Immature natural killer cell (primary cell): ENCODE measurements around the gene PHF2. TPM values are rescaled to one million over a fixed set of nuclear protein-coding genes. Genes with fewer than 3 reads are reported as not detected.

Source experiments
- DNase-seq, 3 donors: peaks; one replicate each; pipeline ENCODE4 v3.0.0; 2022; ENCODE audit warnings: mixed read lengths in 1 of 3
- H3K27ac Mint-ChIP-seq, 6 donors: one replicate each; pipeline ENCODE4 v1.8.0; 2020; ENCODE audit warnings: mixed read lengths in 6 of 6, mild to moderate bottlenecking in 5 of 6, inconsistent platforms in 4 of 6, moderate library complexity in 3 of 6
- H3K27me3 Mint-ChIP-seq, 3 donors: one replicate each; pipeline ENCODE4 v1.8.0; 2020 to 2021; ENCODE audit warnings: low read depth in 3 of 3, mild to moderate bottlenecking in 3 of 3, mixed read lengths in 3 of 3, moderate library complexity in 3 of 3, inconsistent platforms in 1 of 3
- H3K36me3 Mint-ChIP-seq, 3 donors: one replicate each; pipeline ENCODE4 v1.8.0; 2020; ENCODE audit warnings: mixed read lengths in 3 of 3, inconsistent platforms in 2 of 3, mild to moderate bottlenecking in 2 of 3
- H3K4me1 Mint-ChIP-seq, 2 donors: one replicate each; pipeline ENCODE4 v1.8.0; 2020; ENCODE audit warnings: inconsistent platforms in 2 of 2, mild to moderate bottlenecking in 2 of 2, mixed read lengths in 2 of 2, moderate library complexity in 1 of 2
- H3K4me3 Mint-ChIP-seq, 5 donors: one replicate each; pipeline ENCODE4 v1.8.0; 2020; ENCODE audit warnings: mild to moderate bottlenecking in 5 of 5, mixed read lengths in 5 of 5, inconsistent platforms in 3 of 5, moderate library complexity in 3 of 5
- H3K9me3 Mint-ChIP-seq, 6 donors: one replicate each; pipeline ENCODE4 v1.8.0; 2020; ENCODE audit warnings: mild to moderate bottlenecking in 6 of 6, mixed read lengths in 6 of 6, inconsistent platforms in 4 of 6, moderate library complexity in 3 of 6
- polyA plus RNA-seq, 3 donors: library from polyadenylated mRNA; unstranded; fragments of 300-500 nt; fragmentation: Illumina TruSeq; gene quantifications; one replicate each; pipeline ENCODE4 v1.2.3, GENCODE V29; 2021

Gene PHF2
- polyA plus RNA-seq, 3 donors from 2014 or later = 0.58 to 2.1 (median 0.80) TPM

GRCh38 chr9:93595461-93595860, 19.1 kb downstream of the PHF2 start:
- Mint-ChIP-seq H3K27me3 (no peaks in the 10 kb centered on the region), H3K4me3 (no peak overlapping the region), H3K36me3 (no peaks in the 10 kb centered on the region), H3K4me1 (peaks cover 37 to 38% of the 10 kb centered on the region in 2 donors), H3K9me3 (no peaks in the 10 kb centered on the region), H3K27ac (no peak overlapping the region)
- no peak for DNase-seq

DNA sequence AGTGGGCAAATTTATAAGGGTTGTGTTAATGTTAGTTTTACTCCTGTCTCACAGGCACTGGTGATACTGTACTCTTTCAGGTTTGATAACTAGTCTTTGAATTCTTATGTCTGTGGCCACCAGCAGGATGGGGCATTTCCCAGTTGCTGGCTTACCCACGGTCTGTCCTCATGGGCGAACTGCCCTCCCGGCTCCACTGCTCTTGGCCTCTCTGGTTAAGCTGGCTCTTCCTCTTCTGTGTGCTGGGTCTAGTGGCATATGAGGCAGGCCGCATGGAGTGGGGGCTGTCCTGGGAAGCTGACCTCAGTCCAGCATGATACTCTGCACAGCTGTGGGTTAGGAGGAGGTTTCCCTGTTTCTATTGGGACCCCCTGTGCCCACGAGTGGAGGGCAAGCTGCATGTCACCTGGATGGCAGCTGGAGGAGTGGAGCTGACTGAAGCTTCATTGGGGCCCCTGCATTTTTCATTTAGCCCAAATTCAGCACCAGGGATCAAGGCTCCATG, 19.5 kb downstream of the PHF2 start:
- H3K36me3 Mint-ChIP-seq = no peaks in the 10 kb centered on the region
- no peak overlapping the region for H3K4me3 Mint-ChIP-seq
- H3K4me1 Mint-ChIP-seq = peaks cover 38 to 41% of the 10 kb centered on the region in 2 donors
- H3K27ac Mint-ChIP-seq = peak overlapping the region in 1 of 6 donors; percentile 18
- DNase-seq = no peak
- no peaks in the 10 kb centered on the region for H3K27me3 Mint-ChIP-seq
- no peaks in the 10 kb centered on the region for H3K9me3 Mint-ChIP-seq

- Mint-ChIP-seq H3K9me3 (no peaks in the 10 kb centered on the region), H3K36me3 (no peaks in the 10 kb centered on the region), H3K27ac (no peak overlapping the region), H3K27me3 (no peaks in the 10 kb centered on the region), H3K4me3 (no peak overlapping the region), H3K4me1 (peaks cover 39 to 46% of the 10 kb centered on the region in 2 donors)
- DNase-seq = no peak
Measured at GRCh38 chr9:93596399-93596798, 20.0 kb downstream of the PHF2 start.

GRCh38 chr9:93597142-93597706, 20.8 kb downstream of the PHF2 start:
- no peak for DNase-seq
- Mint-ChIP-seq H3K27me3 (no peaks in the 10 kb centered on the region), H3K36me3 (no peaks in the 10 kb centered on the region), H3K9me3 (no peaks in the 10 kb centered on the region), H3K4me1 (peaks cover 46 to 48% of the 10 kb centered on the region in 2 donors), H3K4me3 (no peak overlapping the region), H3K27ac (peak overlapping the region in 2 of 6 donors; percentile 40 to 59)

DNA sequence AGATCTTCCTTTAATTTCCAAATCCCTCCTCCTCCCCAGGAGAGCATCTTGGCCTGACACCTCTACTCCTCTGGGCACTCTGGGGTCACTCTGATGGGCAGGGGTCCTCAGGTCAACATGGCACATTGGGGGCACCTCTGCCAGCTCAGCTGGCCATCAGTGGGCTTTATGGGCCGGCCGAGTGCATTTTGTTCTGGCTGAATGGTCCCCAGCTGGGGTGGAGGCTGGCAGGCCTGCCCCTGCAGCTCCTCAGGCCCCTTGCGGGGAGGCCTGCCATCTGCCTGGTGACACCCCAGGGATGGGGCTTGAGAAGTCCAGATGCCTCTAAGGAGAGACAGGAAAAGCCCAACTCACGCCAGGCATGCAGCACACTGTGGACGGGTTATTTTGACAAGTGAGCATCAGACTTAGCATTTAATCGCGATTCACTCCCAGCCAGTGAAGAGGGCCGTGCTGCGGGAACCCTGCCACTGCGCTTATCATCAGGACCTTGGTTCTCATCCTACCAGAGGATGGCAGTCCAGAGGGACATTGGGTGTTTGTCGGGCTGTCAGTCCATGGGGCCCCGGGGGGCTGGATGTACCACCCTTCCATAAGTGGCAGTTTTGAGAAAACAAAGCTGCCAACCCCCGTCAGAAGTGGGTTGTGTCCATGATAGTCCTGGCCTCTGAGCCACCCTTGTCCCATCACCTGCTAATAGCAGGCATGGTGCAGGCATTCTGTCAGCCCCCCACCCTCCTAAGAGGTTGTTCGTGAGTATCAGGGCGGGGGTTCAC, 21.7 kb downstream of the PHF2 start:
- Mint-ChIP-seq H3K4me1 (peaks cover 46 to 47% of the 10 kb centered on the region in 2 donors), H3K4me3 (peak overlapping the region in 1 of 5 donors; percentile 65), H3K27ac (peak overlapping the region in 1 of 6 donors; percentile 82), H3K36me3 (no peaks in the 10 kb centered on the region), H3K27me3 (no peaks in the 10 kb centered on the region), H3K9me3 (no peaks in the 10 kb centered on the region)
- DNase-seq = no peak

- no peaks in the 10 kb centered on the region for H3K27me3 Mint-ChIP-seq
- H3K36me3 Mint-ChIP-seq = no peaks in the 10 kb centered on the region
- peak overlapping the region; percentile 7 to 73 (median 62) for H3K4me3 Mint-ChIP-seq
- H3K9me3 Mint-ChIP-seq = no peaks in the 10 kb centered on the region
- peak overlapping the region in 4 of 6 donors; percentile 68 to 82 (median 74) for H3K27ac Mint-ChIP-seq
- H3K4me1 Mint-ChIP-seq = peaks cover 46 to 47% of the 10 kb centered on the region in 2 donors
- DNase-seq = no peak
Measured at GRCh38 chr9:93598647-93599241, 22.4 kb downstream of the PHF2 start.

DNA sequence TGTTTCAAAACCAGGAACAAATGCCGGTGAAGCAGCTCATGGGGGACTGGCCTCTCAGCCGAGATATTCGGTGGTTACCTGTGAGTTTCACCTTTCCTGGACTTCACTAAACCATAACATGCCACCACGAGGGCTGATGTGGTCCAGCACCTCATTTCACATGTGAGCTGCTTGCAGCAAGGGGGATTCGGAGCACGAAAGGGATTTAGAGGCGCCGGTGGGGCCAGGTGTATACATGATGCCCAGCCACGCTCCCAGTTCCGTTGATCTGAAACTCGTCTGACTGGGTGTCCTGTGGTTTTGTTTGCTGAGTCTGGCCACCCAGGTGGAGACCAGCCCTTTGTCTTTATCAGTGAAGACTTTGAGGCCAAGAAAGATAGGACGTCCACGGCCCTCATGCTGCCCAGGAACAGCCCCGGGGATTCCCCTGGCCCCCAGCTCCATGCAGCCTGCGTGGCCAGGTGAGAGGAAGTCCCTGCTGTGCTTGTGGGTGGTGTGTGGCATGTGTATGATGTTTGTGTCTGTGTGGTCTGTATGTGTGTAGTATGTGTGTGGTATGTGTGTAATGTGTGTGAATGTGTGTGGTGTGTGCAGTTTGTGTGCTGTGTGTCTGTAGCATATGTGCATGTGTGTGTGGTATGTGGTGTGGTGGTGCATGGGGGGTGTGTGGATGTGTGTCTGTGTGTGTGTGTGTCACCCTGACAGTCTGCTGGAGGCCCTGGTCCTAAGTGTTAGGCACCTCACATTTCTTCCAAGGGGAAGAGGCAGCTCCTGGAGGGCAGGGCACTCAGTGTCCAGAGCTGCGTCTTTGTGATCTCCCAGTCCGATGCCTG, 23.4 kb downstream of the PHF2 start:
- H3K27me3 Mint-ChIP-seq = no peaks in the 10 kb centered on the region
- H3K9me3 Mint-ChIP-seq = no peaks in the 10 kb centered on the region
- H3K36me3 Mint-ChIP-seq = no peaks in the 10 kb centered on the region

GRCh38 chr9:93600504-93600903, 24.1 kb downstream of the PHF2 start:
- H3K27ac Mint-ChIP-seq = peak overlapping the region in 3 of 6 donors; percentile 4 to 46 (median 29)
- no peaks in the 10 kb centered on the region for H3K27me3 Mint-ChIP-seq
- no peaks in the 10 kb centered on the region for H3K9me3 Mint-ChIP-seq
- H3K4me1 Mint-ChIP-seq = peaks cover 50 to 51% of the 10 kb centered on the region in 2 donors
- no peak for DNase-seq
- H3K36me3 Mint-ChIP-seq = no peaks in the 10 kb centered on the region
- peak overlapping the region in 2 of 5 donors; percentile 1 to 23 for H3K4me3 Mint-ChIP-seq

More for the DNA sequence above, 23.4 kb downstream of the PHF2 start:
- Mint-ChIP-seq H3K4me1 (peaks cover 46 to 51% of the 10 kb centered on the region in 2 donors), H3K27ac (peak overlapping the region in 5 of 6 donors; percentile 0 to 82 (median 4)), H3K4me3 (peak overlapping the region; percentile 4 to 73 (median 8))
- DNase-seq = no peak

- Mint-ChIP-seq H3K4me1 (peaks cover 48% of the 10 kb centered on the region in 2 donors), H3K4me3 (peak overlapping the region in 2 of 5 donors; percentile 23 to 28), H3K27me3 (no peaks in the 10 kb centered on the region), H3K9me3 (no peaks in the 10 kb centered on the region), H3K27ac (peak overlapping the region in 5 of 6 donors; percentile 12 to 41 (median 24)), H3K36me3 (no peaks in the 10 kb centered on the region)
- DNase-seq = no peak
Measured at GRCh38 chr9:93601063-93601462, 24.7 kb downstream of the PHF2 start.

DNA sequence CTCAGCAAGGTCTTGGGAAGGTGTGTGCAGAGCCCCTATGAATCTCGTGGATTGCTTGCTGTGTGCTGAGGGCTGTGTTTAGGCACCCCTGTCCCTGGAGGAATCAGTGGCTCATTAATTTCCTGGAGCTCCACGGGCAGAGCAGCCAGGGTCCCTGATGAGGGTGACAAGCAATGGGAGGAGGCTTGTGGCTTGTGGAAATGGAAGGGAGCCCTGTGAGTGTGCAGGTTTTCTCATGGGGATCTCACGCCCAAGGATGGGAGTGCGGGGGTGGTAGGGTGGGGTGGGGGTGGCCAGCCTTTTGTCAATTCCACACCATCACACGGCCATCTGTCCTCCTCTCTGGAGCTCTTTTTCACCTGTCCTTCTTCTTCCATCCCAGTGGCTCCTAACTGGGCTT, 25.3 kb downstream of the PHF2 start:
- peaks cover 0 to 6% (median 0%) of the 10 kb centered on the region in 3 donors for H3K36me3 Mint-ChIP-seq
- no peaks in the 10 kb centered on the region for H3K9me3 Mint-ChIP-seq
- peak overlapping the region in 2 of 6 donors; percentile 24 to 31 for H3K27ac Mint-ChIP-seq
- DNase-seq = no peak
- H3K27me3 Mint-ChIP-seq = no peaks in the 10 kb centered on the region
- no peak overlapping the region for H3K4me3 Mint-ChIP-seq
- H3K4me1 Mint-ChIP-seq = peaks cover 50 to 51% of the 10 kb centered on the region in 2 donors

GRCh38 chr9:93603011-93603410, 26.6 kb downstream of the PHF2 start:
- Mint-ChIP-seq H3K4me1 (peaks cover 45 to 62% of the 10 kb centered on the region in 2 donors), H3K27ac (no peak overlapping the region), H3K9me3 (peaks cover 0 to 2% (median 0%) of the 10 kb centered on the region in 6 donors), H3K4me3 (no peak overlapping the region), H3K27me3 (no peaks in the 10 kb centered on the region), H3K36me3 (peaks cover 0 to 10% (median 4%) of the 10 kb centered on the region in 3 donors)
- DNase-seq = no peak

DNA sequence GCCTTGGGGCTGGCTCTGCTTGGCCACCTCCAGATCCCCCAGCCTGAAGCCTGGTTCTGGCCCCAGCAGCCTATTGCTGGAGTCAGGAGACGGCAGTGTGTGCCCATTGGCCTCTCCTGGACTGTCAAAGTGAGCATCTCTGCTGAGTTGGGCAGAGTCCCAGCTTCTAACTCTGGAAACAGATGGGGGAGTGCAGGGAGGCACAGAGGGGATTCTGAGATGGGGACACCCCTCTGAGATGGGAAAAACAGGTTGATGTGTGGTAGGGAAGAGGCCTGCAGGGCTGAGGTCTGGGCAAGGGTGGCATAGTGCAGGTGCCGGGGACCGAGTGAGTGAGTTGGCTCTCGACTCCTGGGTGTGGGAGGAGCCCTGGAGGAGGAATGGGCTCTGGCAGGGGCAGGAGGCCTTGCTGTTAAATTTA, 27.5 kb downstream of the PHF2 start:
- no peak for DNase-seq
- H3K27me3 Mint-ChIP-seq = no peaks in the 10 kb centered on the region
- no peak overlapping the region for H3K27ac Mint-ChIP-seq
- peaks cover 0 to 5% (median 2%) of the 10 kb centered on the region in 6 donors for H3K9me3 Mint-ChIP-seq
- no peak overlapping the region for H3K4me3 Mint-ChIP-seq
- peaks cover 0 to 10% (median 6%) of the 10 kb centered on the region in 3 donors for H3K36me3 Mint-ChIP-seq
- H3K4me1 Mint-ChIP-seq = peaks cover 36 to 56% of the 10 kb centered on the region in 2 donors

GRCh38 chr9:93606187-93606586, 29.8 kb downstream of the PHF2 start:
- H3K36me3 Mint-ChIP-seq = peaks cover 12 to 21% (median 18%) of the 10 kb centered on the region in 3 donors
- H3K27me3 Mint-ChIP-seq = no peaks in the 10 kb centered on the region
- H3K4me1 Mint-ChIP-seq = peaks cover 15 to 47% of the 10 kb centered on the region in 2 donors
- no peak overlapping the region for H3K4me3 Mint-ChIP-seq
- H3K9me3 Mint-ChIP-seq = peaks cover 9 to 24% (median 18%) of the 10 kb centered on the region in 6 donors
- peak overlapping the region in 1 of 6 donors; percentile 5 for H3K27ac Mint-ChIP-seq
- DNase-seq = no peak
